ENCODE measurements around the gene JAGN1. TPM values are rescaled to one million over a fixed set of nuclear protein-coding genes. Genes with fewer than 3 reads are reported as not detected.
A peak's percentile ranks its signal among the peaks of the same experiment; 100 is the strongest.

Gene JAGN1
- total and polyA plus RNA-seq, 9 of the 15 experiments (the other 6 are each of a cell fraction or from before 2014, with no cell fraction given): 31.6 to 77.8 (median 40.3) TPM

DNA sequence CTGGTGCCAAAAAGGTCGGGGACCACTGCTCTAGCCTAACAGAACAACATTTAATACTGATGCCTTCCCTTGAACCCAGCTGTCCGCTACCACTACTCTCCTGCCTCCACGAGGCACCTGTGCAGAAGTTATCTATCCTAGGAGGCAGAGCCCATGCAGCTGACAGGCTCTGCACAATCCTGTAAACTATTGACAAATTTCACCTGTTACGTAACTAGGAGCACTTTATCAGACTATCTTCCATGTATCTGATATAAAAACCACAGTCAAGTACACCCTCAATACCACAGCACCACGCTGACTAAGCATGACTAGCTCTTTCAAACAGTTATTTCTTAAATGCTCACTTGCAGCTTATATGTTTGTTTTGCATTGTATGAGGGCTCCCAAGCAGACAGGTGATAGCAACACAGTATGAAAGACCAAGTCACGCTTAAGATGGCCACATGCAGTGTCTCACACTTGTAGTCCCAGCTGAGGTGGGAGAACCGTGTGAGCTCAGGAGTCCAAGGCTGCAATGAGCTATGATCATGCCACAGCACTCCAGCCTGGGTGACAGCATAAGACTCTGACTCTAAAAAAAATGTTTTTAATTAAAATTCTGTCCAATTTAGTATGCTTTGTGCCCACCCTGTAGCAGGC, 22.0 kb downstream of the JAGN1 start:
- WGBS (ENCODE audit: insufficient coverage, low coverage, missing lambda C conversion rate): 14% methylated on average over 7 of the region's 7 CpGs
- in situ Hi-C loops (cut with MboI) (no loop called here), intact Hi-C loops (cut with micrococcal nuclease) (no loop called here)
- no TSS peak for BruUV-seq (replicated peaks)
- Histone ChIP-seq H3K27ac (ENCODE audit: extremely low read depth, low read depth, low read length) (peak overlapping the region; percentile 45; the same call in 1 of the 3 replicates), H3K4me3 (no peak overlapping the region), H3K4me2 (ENCODE audit: insufficient read depth, low read length) (peak overlapping the region; percentile 47; the same call in 1 of the 2 replicates), H3K9me3 (replicated peaks; ENCODE audit: control insufficient read depth, insufficient read depth, low read depth, low read length) (no peaks in the 10 kb centered on the region), H3K9ac (ENCODE audit: insufficient read depth in 1 of 2, low read depth in 2 of 2, low read length in 2 of 2) (peak overlapping the region in 1 of 2 experiments; percentile 63; a peak in 1 of 4 replicates), H3K36me3 (ENCODE audit: control insufficient read depth, insufficient read depth, low read length) (no peaks in the 10 kb centered on the region), H2AFZ (ENCODE audit: low read depth, low read length) (peak overlapping the region; percentile 3), H3K9me1 (ENCODE audit: control insufficient read depth, insufficient read depth, low read length) (peaks cover 2% of the 10 kb centered on the region), H3K79me2 (ENCODE audit: control insufficient read depth, insufficient read depth, low read length) (no peaks in the 10 kb centered on the region), H3K4me1 (replicated peaks in 1 of 2; ENCODE audit: control insufficient read depth in 2 of 2, insufficient read depth in 2 of 2, low read length in 2 of 2) (peaks cover 26 to 39% of the 10 kb centered on the region in 2 experiments), H4K20me1 (replicated peaks; ENCODE audit: control insufficient read depth, insufficient read depth, low read length) (no peaks in the 10 kb centered on the region), H3K27me3 (ENCODE audit: control insufficient read depth in 2 of 2, insufficient read depth in 2 of 2, low read length in 2 of 2) (no peaks in the 10 kb centered on the region)
- POLR2A ChIA-PET: interaction anchor here (0.6 to 3.6 kb wide), 12 partner anchors 10 to 516 kb away, joined by 3 to 28 read pairs (median 4); partner anchors contain the start of genes CRELD1 and IL17RE
- FAIRE-seq: no peak
- CTCF ChIA-PET (ENCODE audit: low intra/inter-chr PET ratio): no interaction called here
- peak; percentile 16 for ATAC-seq
- DNase-seq (ENCODE audit: extremely low read depth in 1 of 4, low spot score in 3 of 4): peak in 1 of 4 experiments; percentile 46
- TF ChIP-seq MGA (IDR thresholded peaks at IDR 0.05) (peak; percentile 25; the same call in 1 of the 2 replicates), NFXL1 (CRISPR knock-in tag; IDR thresholded peaks at IDR 0.05) (no peak), E2F5 (CRISPR knock-in tag; IDR thresholded peaks at IDR 0.05) (no peak), ZNF589 (CRISPR knock-in tag; IDR thresholded peaks at IDR 0.05; ENCODE audit: low read depth) (no peak), ZKSCAN1 (IDR thresholded peaks at IDR 0.05; ENCODE audit: low read depth, low read length) (no peak), CEBPG (CRISPR knock-in tag; IDR thresholded peaks at IDR 0.05) (peak; percentile 72; the same call in 1 of the 2 replicates), CEBPG (tag; conservative IDR thresholded peaks at IDR 0.05 in 1 of 2, IDR thresholded peaks at IDR 0.05 in 1 of 2) (peak; percentile 81 to 94), DPF2 (IDR thresholded peaks at IDR 0.05) (peak; percentile 77)

All from K562 (cell line).